Gastrocnemius medialis (tissue), 4 donors: ENCODE results near the gene ABHD12B. TPM values are rescaled to one million over a fixed set of nuclear protein-coding genes. Genes with fewer than 3 reads are reported as not detected.

Source experiments
- ATAC-seq, 2 donors: fragments of 150-250 bp; one replicate each; pipeline ENCODE4 v1.9.1; 2016
- DNase-seq, 2 donors: peaks; one replicate each; pipeline ENCODE4 v3.0.0-alpha.2; 2019
- H3K27ac ChIP-seq, 4 donors: fragments of 200-600 bp; sonication (generic); 1 replicate in 1 of 4; 2 replicates in 3 of 4; pipeline ENCODE4 v1.5.1; 2016 to 2018; ENCODE audit warnings: mild to moderate bottlenecking in 2 of 4, moderate library complexity in 1 of 4
- H3K27me3 ChIP-seq, 3 donors: fragments of 200-600 bp; sonication (generic) in 2 of 3; 1 replicate in 1 of 3; 2 replicates in 2 of 3; pipeline versions ENCODE4 v1.5.1 to v1.6.0; 2016 to 2019; ENCODE audit warnings: mild to moderate bottlenecking in 1 of 3, moderate library complexity in 1 of 3
- H3K36me3 ChIP-seq, 2 donors: fragments of 200-600 bp; sonication (generic) in 1 of 2; one replicate each; pipeline ENCODE4 v1.5.1; 2017 to 2018
- H3K4me1 ChIP-seq, 2 donors: fragments of 200-600 bp; sonication (generic) in 1 of 2; one replicate each; pipeline ENCODE4 v1.5.1; 2016 to 2017; ENCODE audit warnings: mild to moderate bottlenecking in 2 of 2
- H3K4me3 ChIP-seq, 4 donors: fragments of 200-600 bp; sonication (generic) in 3 of 4; 1 replicate in 1 of 4; 2 replicates in 3 of 4; pipeline ENCODE4 v1.5.1; 2016 to 2019; ENCODE audit warnings: mild to moderate bottlenecking in 2 of 4
- H3K9me3 ChIP-seq, 3 donors: fragments of 200-600 bp; sonication (generic) in 2 of 3; 1 replicate in 1 of 3; 2 replicates in 2 of 3; pipeline ENCODE4 v1.5.1; 2016 to 2019
- POLR2A ChIP-seq, 2 donors: fragments of 450-650 bp; IDR thresholded peaks; one replicate each; pipeline ENCODE4 v1.6.1; 2017; ENCODE audit warnings: antibody characterized with exemption in 2 of 2, mild to moderate bottlenecking in 2 of 2, moderate library complexity in 2 of 2
- in situ Hi-C, 4 donors: fragments of 200-750 bp; cut with MboI; loops; one replicate each; pipeline versions ENCODE4 v1.15.0 to v1.8.0; 2017; ENCODE audit warnings: low sequenced_read_pairs in 4 of 4
- intact Hi-C: fragments of 100-400 bp; cut with DNase I; formaldehyde crosslinking; loops from one replicate; pipeline ENCODE4 v1.15.1; 2023; ENCODE audit warnings: low total_unique reads
- total RNA-seq, 4 donors: library from RNA; depleted of rRNA; stranded (reverse); fragments of >200 nt; gene quantifications; one replicate each; pipeline versions ENCODE4 v1.1.0 to v1.2.3, GENCODE V29; 2016
- TF ChIP-seq, protein P1 (sequence below), 5 experiments: fragments of 450-650 bp in 3 of 5; fragments of 200-600 bp in 2 of 5; sonication (generic) in 2 of 5; IDR thresholded peaks in 4 of 5; conservative IDR thresholded peaks in 1 of 5; 1 replicate in 4 of 5; 2 replicates in 1 of 5; pipeline ENCODE4 v1.5.1; 2016 to 2019; ENCODE audit warnings: antibody characterized with exemption in 5 of 5, mild to moderate bottlenecking in 3 of 5, moderate library complexity in 3 of 5

The ABHD12B gene
- total RNA-seq, 4 donors from 2014 or later: not detected

DNA sequence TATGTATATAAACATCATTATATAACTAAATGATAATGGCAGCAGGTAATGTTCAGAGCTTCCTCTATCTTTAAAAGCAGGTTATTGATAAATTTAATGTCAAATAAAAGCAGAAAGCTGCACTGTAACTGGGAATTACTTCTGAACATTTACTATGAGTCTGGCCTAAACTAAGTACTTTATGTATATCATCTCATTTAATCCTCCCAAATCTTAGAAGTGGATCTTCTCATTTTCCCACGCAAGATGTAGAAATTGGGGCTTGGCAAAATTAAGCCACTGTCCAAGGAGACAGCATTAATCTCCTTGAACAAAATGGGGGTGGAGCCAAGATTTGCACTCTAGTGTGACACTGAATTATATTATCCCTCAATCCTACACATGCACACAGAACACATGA, 46.5 kb upstream of the ABHD12B start:
- no peak overlapping the region for H3K4me3 ChIP-seq
- H3K4me1 ChIP-seq: peaks cover 45 to 66% of the 10 kb centered on the region in 2 donors

GRCh38 chr14:50826681-50827080, 45.2 kb upstream of the ABHD12B start:
- H3K27ac ChIP-seq: no peak overlapping the region
- TF ChIP-seq POLR2A (IDR thresholded peaks at IDR 0.05): no peak
- TF ChIP-seq, protein P1, sequence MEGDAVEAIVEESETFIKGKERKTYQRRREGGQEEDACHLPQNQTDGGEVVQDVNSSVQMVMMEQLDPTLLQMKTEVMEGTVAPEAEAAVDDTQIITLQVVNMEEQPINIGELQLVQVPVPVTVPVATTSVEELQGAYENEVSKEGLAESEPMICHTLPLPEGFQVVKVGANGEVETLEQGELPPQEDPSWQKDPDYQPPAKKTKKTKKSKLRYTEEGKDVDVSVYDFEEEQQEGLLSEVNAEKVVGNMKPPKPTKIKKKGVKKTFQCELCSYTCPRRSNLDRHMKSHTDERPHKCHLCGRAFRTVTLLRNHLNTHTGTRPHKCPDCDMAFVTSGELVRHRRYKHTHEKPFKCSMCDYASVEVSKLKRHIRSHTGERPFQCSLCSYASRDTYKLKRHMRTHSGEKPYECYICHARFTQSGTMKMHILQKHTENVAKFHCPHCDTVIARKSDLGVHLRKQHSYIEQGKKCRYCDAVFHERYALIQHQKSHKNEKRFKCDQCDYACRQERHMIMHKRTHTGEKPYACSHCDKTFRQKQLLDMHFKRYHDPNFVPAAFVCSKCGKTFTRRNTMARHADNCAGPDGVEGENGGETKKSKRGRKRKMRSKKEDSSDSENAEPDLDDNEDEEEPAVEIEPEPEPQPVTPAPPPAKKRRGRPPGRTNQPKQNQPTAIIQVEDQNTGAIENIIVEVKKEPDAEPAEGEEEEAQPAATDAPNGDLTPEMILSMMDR (IDR thresholded peaks at IDR 0.05 in 4 of 5, conservative IDR thresholded peaks at IDR 0.05 in 1 of 5): no peak
- no peaks in the 10 kb centered on the region for H3K27me3 ChIP-seq
- H3K4me1 ChIP-seq: peaks cover 46 to 59% of the 10 kb centered on the region in 2 donors
- in situ Hi-C loops: no loop called here
- ATAC-seq (no peak), DNase-seq (no peak)
- no peaks in the 10 kb centered on the region for H3K36me3 ChIP-seq
- no peak overlapping the region for H3K4me3 ChIP-seq
- H3K9me3 ChIP-seq: no peaks in the 10 kb centered on the region
- intact Hi-C loops: no loop called here

More for the DNA sequence above, 46.5 kb upstream of the ABHD12B start:
- TF ChIP-seq, protein P1 (IDR thresholded peaks at IDR 0.05 in 4 of 5, conservative IDR thresholded peaks at IDR 0.05 in 1 of 5): no peak
- Histone ChIP-seq H3K36me3 (no peaks in the 10 kb centered on the region), H3K9me3 (no peaks in the 10 kb centered on the region), H3K27ac (no peak overlapping the region), H3K27me3 (no peaks in the 10 kb centered on the region)
- ATAC-seq: no peak
- no peak for DNase-seq
- intact Hi-C loops: no loop called here
- in situ Hi-C loops: no loop called here

DNA sequence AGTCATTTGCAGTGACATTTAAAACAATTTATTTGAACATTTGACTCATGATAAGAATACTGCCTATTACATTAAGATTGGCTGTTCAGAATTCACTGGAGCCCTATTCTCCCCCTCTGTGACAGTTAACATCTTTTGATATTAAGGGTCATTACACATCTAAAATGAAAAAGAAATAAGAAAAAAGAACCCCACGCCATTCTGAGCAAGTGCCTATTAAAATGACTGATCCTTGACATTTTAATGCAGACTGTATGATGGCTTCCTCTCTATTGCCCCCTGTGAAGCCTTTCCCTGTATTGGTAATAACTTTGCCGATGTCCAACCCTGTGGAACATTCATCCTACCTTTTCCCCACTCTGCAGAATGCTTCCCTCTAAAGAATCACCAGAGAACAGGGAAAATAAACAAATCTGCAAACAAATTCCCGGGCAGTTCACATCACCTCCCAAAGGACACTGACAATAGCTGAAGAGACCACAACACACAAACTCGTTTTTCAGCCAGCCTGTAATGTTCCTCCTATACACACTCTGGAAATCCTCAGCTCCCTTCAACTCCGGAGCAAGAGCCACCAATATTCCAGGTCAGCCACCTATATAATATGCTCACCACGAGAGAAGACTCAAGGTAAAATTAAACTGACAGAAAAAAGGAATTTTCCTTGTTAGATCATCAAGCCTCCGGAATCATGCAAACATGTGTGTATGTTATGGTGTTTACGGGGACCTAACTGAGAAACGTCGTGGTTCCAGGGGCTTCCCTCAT, 42.9 kb upstream of the ABHD12B start:
- H3K27ac ChIP-seq: peak overlapping the region; percentile 84 to 92 (median 90)
- ATAC-seq: no peak

DNA sequence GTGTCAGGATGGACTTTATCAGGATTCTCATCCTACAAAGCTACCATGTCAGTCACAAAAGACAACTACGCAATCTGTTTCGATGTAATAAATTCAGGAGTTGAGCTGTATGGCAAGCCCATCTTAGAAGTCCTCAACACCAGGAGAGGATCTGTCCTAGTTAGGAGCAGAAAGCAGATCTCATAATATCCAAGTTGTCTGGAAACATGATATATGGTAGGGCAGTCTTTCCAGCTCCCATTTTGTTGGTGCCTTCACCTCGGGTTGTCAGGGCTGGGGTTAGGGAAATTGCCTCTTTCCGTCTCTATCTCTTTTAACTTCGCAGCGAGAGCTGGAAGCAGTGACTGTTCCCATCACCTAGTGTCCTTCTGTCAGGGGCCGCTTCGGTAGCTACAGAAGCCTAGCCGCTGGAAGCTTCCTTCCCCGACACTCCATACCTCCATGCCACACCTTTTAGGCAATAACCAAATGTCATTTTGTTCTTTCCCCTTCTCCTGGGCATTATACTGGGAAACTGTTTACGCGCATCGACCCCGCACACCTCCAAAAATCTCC, 42.3 kb upstream of the ABHD12B start:
- peak in 1 of 2 donors; percentile 2 for ATAC-seq
- no peaks in the 10 kb centered on the region for H3K27me3 ChIP-seq
- peak overlapping the region; percentile 68 to 90 (median 81) for H3K4me3 ChIP-seq
- in situ Hi-C loops (no loop called here), intact Hi-C loops (loop anchor here (2.0 to 5.0 kb wide), 2 partner anchors 31 to 37 kb away; no protein-coding TSS in a partner anchor)
- no peaks in the 10 kb centered on the region for H3K36me3 ChIP-seq
- no peak for DNase-seq
- no peaks in the 10 kb centered on the region for H3K9me3 ChIP-seq
- peaks cover 29 to 30% of the 10 kb centered on the region in 2 donors for H3K4me1 ChIP-seq
- TF ChIP-seq, protein P1 (IDR thresholded peaks at IDR 0.05 in 4 of 5, conservative IDR thresholded peaks at IDR 0.05 in 1 of 5): no peak
- no peak for TF ChIP-seq POLR2A (IDR thresholded peaks at IDR 0.05)
- peak overlapping the region; percentile 84 to 92 (median 90) for H3K27ac ChIP-seq

More for the DNA sequence above, 42.9 kb upstream of the ABHD12B start:
- Histone ChIP-seq H3K27me3 (no peaks in the 10 kb centered on the region), H3K4me1 (peaks cover 30 to 37% of the 10 kb centered on the region in 2 donors), H3K4me3 (peak overlapping the region; percentile 68 to 90 (median 81)), H3K36me3 (no peaks in the 10 kb centered on the region), H3K9me3 (no peaks in the 10 kb centered on the region)
- DNase-seq: no peak
- TF ChIP-seq, protein P1 (IDR thresholded peaks at IDR 0.05 in 4 of 5, conservative IDR thresholded peaks at IDR 0.05 in 1 of 5): no peak
- no peak for TF ChIP-seq POLR2A (IDR thresholded peaks at IDR 0.05)
- in situ Hi-C loops (no loop called here), intact Hi-C loops (no loop called here)
